ENCODE results near the gene CALCB.
A peak's percentile ranks its signal among the peaks of the same experiment; 100 is the strongest.

CALCB gene

DNA sequence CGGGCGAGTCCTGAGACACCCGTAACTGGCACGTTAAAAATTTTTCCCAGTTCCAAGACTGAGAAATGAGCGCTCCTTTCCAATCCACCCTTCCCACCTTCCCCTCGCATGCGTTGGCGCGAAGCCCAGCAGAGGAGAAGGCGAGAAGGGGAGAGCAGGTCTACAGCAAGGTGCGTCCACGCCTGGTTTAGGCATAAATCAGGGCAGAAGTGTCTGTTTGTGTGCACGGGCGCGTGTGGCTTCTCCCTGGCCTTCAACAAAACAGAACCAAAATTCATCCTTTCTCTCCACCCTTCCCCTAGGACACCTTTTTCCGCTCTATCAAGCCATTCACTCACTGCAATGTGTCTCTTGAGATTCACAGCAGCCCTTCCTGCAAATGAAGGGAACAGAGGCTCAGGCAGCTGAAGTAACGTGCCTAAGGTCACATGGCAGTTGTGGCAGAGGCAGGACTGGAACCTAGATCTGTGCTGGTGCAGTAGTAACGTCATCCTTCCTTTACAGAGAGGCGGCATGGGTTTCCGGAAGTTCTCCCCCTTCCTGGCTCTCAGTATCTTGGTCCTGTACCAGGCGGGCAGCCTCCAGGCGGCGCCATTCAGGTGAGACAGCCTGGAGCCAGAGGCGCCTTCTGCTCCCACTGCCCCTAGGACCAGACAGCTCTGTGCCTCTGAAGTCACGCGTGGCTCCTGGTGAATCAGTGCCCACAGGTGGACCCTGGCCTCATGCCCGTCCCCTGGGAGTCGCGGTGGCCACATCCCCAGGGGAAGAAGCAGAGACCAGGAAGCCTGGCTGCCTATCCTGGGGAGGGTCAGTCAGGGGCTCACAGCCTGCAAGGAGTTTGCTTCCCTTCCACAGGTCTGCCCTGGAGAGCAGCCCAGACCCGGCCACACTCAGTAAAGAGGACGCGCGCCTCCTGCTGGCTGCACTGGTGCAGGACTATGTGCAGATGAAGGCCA lies 1.1 kb downstream of the CALCB start:
- peak; percentile 58 to 65 for DNase-seq (ENCODE audit: low read depth in 2 of 2)

DNA sequence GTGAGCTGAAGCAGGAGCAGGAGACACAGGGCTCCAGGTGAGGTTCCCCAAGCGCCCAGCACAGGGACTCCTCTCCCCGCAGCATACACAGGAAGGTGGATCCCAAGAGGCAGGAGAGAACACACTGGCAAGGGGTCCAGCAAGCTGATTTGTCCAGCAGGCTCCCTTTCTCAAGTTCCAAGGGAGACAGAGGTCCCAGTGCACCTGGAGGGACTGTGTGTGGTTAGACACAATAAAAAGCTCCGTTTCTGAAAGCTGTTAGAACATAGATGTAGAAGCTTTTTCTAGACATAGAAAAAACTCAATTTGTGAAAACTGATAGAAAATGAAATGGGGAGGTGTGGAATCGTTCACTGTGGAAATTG lies 1.8 kb downstream of the CALCB start:
- DNase-seq (ENCODE audit: low read depth in 2 of 2) = no peak

DNA sequence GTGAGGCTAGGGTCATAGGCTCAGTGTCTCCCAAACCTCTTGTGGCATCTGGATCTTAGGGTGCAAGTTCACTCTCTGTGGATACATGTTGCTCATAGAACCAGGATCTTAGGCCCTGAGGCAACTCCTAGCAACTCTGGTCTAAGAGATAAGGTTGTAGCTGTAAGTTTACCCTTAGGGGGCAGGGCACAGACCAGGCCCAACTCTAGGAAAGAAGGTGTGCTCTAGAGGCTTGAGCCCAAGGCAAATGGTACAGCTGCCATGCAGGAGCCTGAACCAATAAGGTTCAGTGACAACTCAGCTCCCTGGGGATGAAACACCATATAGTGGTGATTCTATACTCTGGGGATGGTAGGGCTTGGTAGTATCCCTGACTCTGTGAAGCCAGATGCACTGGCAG lies 17.8 kb downstream of the CALCB start:
- no peak for DNase-seq (ENCODE audit: low read depth in 2 of 2)

DNA sequence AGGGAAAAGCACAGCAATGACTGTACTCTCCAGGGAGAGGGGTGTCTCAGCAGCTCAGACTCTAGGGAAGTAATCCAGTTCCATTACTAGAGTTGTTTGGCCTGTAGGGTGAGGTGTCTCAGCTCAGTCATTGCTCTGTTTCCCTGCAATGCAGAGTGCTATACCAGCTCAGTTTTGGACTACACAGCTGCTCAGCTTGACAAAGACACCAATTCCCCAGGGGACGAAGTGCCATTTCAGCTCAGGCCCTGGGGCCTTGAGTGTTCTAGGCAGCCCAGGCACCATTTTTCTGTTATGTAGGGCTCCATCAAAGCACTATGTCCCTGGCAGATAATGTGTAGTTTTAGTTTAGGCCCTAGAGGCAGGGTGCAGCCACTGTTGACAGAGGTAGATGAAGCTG lies 18.2 kb downstream of the CALCB start:
- DNase-seq (ENCODE audit: low read depth in 2 of 2) = no peak

DNA sequence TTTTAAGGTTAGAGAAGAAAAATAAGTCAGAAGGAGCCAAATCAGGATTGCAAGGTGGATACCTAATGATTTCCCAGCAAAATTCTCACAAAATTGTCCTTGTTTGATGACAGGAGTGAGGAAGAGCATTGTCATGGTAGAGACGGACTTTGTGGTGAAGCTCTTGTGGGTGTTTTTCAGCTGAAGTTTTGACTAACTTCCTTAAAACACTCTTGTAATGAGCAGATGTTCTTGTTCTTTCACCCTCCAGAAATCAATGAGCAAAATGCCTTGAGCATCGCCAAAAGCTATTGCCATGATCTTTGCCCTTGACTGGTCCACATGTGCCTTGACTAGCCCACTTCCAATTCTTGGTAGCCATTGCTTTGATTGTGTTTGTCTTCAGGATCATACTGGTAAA lies 20.0 kb downstream of the CALCB start:
- DNase-seq (ENCODE audit: low read depth in 2 of 2) = no peak

DNA sequence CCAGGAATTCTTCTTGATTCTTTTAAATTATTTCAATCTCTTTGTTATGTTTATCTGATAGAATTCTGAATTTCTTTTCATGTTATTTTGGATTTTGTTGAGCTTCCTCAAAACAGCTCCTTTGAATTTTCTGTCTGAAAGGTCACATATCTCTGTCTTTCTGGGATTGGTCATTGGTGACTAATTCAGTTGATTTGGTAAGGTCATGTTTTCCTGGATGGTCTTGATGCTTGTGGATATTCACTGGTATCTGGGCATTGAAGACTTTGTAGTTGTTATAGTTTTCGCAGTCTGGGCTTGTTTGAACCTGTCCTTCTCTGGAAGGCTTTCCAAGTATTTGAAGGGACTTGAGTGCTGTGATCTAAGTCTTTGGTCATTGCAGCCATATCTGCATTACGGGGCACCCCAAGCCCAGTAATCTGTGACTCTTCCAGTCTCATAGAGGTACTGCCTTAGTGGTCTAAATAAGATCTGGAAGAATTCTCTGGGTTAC lies 22.4 kb downstream of the CALCB start:
- no peak for DNase-seq (ENCODE audit: low read depth in 2 of 2)

DNA sequence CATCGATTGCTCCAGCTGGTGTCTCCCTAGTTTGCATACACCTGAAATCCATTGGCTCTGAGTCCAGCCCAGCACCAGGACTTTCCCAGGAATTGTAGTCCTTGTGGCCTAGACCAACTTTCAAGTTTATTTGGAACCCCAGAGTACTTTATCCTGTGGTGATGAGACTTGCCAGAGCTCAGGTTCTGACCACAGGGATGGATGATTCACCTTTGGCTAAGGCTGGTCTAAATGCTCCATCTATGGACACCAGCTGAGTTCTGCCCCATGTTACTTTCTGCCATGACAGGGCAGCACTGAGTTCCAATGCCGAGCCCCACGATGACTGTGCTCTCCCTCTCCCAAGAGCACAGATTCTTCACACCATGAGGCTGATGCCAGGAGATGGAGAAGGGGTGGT lies 24.0 kb downstream of the CALCB start:
- no peak for DNase-seq (ENCODE audit: low read depth in 2 of 2)

DNA sequence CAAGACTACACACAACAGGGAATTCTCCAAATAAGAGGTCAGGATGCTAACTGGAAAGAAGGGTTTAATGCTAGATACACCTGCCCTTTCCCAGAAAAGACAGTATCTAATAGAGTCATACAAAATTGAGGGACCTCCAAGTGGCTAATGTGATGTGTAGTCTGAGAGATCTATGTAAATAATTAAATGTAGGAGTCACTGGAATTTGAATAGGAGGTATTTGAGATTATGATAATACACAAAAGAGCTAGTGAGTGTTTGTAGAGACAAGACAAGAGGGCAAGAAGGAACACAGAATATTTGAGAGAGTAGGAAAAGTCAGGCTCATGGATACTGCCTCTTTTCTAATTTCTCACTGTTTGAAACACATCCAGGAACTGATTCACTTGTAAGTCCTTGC lies 25.9 kb downstream of the CALCB start:
- no peak for DNase-seq (ENCODE audit: low read depth in 2 of 2)

DNA sequence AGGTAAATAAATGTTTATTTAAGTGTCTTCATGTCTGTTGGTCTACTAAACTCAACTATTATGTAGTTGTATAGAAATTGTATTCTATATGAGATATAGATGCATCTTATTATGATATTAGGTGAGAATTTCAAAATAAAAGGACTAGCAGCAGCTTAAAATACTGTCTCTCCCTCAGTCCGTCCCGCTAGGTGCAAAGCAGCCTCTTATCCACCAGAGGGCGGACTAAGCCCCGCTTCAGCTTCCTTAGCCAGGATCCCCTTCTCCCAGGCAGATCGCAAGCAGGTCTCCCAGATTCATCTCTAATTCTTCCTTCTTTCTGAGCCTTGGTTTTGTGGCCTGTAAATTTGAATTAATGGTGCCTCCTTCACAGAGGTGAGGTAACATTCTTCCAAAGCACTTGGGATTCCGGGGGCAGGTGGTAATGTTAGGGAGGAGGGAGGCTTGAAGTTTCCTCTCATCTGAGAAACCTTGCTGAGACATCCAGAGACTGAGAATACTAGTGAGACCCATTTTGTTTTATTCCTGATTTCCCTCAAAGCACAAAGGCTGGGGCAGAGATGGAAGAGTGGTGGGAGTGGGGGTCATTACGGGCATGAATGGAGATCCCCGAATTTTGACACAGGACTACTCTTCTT lies 27.8 kb downstream of the CALCB start:
- peak in 1 of 2 donors; percentile 20 for DNase-seq (ENCODE audit: low read depth in 2 of 2)

DNA sequence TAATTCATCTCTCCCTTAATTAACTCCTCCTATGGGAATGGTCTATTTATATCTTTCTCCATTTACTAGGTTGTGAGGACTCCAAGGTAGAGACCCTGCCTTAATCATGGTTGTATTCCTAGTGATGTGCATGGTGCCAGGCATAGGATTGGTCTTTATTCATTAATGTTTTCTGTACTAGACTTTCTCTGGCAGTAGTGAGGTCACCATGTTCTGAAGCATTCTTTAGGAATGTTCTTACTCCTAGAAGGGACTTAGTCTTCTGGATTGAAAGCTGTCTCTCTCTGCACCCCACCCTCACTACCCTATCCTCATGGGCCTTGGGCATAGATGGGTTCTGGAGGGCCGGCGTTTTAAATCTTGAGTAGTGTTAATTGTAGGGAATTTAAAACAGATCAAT lies 30.8 kb downstream of the CALCB start:
- DNase-seq (ENCODE audit: low read depth in 2 of 2) = no peak

DNA sequence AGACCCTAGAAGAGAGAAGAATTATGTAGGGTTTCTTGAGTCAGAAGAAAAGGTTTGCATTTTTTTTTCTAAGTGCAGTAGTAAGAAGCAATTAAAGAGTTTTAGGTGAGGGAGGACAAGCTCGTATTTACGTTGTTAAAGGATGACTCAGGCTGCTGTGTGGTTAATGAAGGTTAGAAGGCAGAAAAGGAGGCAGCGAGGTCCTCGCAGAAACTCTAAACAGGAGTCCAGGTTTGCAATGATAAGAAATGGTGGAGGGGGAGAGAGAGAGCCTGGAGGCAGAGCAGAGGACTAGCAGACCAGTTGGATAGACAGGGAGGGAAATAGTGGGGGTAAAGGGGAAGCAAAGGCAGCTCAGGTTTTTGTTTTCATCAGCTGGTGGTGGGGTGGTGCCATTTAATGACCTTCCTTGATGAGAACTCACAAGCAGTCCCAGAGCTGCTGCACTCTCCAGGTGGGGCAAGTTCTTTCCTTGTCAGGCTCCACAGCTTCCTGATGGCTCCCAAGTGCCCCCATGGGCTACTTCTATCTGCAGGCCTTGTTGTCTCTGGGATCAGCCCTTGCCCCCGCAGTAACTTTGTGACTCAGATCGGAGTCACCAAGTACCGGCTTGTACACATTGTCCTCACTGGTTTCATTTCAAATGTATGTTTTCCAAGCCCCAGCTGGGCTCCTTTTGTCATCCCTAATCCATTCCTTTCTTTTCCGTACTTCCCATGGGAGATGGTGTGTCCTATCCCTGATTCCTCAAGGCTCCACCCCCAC lies 33.0 kb downstream of the CALCB start:
- no peak for DNase-seq (ENCODE audit: low read depth in 2 of 2)

DNA sequence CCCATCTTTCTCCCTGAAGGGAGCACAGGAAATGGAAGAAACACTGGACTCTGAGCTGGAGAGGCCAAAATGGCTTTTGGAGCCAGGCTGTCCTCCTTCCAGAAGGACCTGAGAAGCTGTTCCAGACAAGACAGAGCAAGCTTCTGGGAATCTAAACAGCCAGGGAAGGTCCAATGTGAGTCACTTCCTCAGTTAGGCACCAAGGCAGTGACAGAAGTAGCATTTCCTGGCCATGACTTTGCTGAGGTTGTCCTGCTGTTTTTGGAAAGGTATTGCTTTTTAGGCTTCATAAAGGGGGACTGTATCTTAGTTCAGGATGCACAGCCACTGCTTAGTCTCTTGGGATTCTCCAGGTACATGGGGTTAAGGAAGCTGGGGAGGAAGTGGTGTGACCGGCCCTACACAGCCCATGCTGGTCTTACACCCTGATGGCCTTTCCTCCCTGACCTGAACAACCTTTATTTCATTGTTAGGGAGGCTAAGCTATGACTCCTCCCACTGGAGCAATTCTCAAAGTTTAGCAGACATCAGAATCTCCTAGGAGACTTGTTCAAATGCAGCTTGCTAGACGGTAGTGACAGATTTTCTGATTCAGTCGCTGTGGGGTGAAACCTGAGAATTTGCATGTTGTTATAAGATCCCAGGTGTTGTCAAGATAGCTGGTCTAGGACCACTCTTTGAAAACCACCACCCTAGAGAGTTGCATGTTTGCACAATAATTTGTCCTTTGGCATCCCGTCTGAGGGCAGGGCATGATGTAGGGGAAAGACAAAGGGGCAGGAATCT lies 34.5 kb downstream of the CALCB start:
- no peak for DNase-seq (ENCODE audit: low read depth in 2 of 2)

DNA sequence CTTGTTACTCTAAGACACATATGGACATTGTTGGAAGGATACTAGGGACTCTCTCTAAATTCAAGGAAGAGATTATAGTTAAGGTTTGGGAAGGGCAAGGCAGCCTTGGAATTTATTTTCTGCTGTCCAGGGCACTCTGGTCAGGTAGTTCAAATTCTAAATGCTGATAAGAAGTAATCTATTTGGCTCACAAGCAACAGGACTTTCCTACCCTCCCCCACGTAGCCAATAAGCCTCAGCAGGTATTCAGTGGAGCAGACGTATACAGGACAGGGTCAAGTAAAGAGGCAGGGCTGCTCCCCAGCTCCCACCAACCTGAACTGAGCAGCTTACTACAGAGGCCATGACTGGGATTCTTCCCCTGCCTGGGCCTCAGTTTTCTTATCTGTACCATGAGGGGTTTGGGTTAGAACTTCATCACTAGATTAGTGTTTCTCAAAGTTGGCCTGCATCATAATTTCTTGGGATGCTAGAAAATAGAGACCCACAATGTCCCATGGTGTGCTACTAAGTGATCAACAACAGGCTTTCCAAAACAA lies 35.3 kb downstream of the CALCB start:
- DNase-seq (ENCODE audit: low read depth in 2 of 2) = no peak

DNA sequence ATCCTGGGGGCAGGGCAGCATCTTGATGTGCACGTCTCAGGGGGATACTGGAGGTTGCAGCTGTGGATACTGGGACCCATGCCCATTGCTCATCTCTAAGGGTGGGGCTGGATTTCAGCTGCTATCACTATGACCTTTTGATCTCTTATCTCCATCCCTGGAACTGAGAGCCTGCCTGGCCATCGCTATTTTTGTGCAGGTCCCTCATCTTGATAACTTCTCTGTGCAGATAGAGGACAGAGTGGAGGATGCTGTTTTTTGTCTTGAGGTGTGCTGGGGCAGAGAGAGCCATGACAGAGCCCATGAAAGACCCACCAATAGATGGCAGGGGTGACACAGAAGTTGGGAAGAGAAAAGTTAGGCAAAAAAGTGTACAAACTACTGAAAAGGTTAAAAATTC lies 36.2 kb downstream of the CALCB start:
- no peak for DNase-seq (ENCODE audit: low read depth in 2 of 2)

DNA sequence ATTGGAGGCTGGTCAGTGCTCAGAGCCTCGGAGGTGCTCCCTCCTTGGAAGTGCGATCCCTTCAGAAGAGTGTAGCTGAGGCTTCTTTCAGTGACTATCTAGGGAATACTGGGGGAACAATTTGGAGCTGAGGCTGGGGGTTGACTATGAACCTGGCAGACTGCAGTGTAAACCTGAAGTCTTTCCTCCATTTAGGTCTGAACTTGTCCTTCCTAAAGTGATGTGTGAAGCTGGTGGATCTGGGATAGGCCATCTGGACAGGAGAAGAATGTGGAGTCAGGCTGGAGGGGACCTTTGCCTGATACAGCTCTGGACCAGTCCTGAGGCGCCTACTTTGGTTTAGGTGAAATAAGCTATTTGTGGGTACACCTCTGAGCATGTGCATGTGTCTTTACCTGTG lies 37.8 kb downstream of the CALCB start:
- no peak for DNase-seq (ENCODE audit: low read depth in 2 of 2)

DNA sequence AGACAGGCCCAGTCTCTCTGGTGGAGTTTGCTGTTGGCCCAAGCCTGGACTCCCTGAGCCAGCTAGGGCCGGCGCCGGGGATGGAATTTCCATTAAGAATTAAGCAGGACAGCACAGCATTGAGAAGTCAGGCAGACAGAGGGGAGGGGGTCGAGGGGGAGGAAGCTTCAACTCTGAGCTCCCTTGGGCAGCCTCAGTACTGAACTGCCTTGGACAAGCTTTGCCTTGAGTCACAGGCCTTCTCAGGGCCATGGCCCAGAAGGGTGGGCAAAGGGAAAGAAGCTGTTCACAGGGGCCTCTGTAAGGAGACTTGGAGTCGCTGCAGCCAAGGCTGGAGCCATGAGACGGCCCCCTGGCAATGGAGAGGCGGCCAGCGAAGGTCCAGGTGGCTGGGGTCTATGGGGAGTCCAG lies 38.7 kb downstream of the CALCB start:
- DNase-seq (ENCODE audit: low read depth in 2 of 2) = no peak

DNA sequence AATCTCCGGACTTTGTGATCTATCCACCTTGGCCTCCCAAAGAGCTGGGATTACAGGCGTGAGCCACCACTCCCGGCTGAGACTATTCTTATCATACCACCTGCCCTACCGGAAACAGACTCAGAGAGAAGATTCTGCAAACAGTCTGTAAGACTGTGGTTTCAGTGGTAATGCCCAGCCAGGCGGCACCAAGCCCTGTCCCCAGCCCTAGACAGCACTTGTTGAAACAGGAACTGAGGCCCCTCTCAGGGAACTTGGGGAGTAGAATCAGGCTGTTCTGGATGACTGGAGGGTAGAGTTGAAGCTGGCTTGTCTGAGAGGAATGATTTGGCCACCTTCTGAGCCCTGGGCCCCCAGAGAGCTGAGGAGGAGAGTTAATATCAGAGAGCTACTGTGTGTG lies 40.0 kb downstream of the CALCB start:
- no peak for DNase-seq (ENCODE audit: low read depth in 2 of 2)

DNA sequence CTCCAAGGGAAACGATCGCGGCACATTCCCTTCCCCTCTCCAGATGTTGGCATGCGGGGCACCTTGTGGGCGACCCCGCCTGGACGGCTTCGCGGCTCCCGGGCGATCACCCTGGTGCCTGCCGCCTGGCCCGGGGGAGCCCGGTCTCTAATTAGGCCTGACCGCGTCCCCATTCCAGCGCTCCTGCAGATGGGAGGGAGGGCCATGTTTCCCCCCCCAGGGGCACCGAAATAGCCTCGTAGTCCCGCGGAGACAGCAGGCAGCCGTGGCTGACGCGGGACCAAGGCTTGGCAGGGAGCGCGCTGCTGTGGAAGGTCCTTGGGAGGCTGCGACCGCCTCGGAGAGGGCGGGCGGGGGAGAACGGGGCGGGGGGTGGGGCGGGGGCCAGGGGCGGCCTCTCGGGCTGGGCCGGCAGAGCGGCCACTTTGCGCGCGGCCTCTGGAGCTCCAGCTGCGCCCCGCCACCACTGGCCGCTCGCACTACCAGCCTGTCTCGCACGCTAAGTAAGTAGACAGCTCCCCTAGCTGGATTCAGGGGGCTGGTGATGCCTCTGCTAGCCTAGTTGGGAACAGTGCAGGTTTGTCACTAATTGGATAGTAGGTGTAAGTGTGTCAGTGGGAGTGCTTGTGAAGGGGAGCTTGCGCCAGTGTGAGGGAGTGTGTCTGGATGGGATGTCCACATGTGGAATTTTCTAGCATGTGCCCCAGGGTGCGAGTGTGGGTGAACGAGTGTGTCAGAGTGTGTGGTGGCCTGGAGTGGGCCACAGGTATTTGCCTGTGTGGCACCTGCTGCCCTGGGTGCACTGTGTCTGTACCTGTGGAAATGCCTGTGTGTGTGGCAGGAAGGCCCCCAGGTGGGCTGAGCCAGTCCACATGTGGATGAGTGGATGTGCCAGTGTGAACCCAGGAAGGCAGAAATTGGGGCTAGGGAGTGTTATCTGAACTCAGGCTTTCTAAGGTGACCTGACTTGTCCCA lies 41.4 kb downstream of the CALCB start, which contains the start of gene INSC:
TSS of gene INSC (plus strand) at position 423 of the 975 bp plus-strand sequence. CDS start 34,252 bp downstream, outside the sequence.
- DNase-seq (ENCODE audit: low read depth in 2 of 2) = no peak

DNA sequence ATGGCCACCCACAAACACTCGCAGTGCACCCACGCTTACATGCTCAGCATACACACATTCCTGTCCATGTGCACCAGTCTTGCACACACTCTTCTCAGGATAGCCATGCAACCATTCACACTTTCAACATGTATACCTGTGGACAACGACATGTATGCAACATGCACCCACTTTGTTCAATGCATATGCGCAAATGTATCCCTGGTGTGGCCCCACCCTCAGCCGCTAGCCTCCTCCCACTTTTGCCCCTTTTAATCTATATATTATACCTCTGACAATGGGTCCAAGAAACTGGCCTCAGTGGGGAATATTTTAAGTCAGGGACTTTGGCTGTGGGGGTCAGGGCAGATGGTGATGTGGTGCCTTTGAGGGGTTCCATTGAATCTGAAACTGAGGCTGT lies 42.3 kb downstream of the CALCB start:
- no peak for DNase-seq (ENCODE audit: low read depth in 2 of 2)

DNA sequence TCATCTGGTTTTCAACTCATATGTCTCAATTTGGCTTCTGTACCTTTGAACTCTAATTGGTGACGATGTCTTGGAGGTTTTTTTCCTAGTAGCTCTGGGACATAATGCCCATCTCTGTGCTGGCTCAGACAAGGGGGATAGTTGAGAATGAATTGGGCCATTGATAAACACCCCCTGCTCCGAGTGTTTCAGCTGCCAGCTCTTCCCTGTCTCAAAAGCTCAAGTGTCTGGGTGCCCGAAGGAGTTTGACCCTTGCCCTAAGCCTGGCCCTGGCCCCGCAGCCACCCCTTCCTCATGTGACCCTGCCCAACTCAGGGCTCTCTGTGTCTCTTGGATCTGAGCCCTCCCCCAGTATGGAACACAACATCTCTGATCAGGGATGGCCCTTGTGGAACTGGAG lies 44.4 kb downstream of the CALCB start:
- no peak for DNase-seq (ENCODE audit: low read depth in 2 of 2)
